ENCODE results near the gene NOTO.

Gene NOTO

DNA sequence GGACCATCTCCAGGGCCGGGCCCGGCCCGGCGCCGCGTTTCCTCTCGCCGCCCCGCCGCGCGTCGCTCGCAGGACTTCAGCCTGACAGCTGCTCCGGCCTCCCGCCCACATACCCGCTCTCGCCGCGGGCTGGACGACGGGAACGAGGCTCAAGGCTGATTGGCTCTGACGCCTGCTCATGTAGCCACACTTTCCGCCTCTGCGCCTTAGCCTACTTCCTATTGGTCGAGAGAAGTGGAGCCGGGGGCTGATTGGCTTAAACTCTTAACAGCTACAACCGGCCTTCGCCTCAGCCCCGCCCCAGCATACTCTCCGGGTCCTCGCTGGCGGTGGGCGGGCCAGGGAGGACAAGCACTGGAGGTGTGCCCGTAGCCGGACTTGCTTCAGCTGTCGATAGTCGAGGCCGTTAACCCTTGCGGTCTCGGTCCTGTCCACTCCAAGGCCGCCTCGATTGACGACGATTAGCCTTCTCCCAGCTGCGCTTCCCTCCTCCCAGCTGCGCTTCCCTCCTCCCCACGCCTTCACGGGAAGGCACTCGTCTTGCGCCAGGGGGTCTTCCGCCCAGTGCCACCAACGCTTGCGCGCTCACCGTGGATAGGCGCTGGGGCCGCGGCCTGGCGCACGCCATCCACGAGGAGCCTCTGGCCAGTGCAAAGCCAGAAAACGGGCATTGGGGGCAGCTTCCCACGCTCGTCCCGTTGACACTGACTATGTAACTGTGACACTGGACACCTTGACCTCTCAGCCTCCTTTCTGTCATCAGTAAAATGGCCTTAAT, 31.0 kb downstream of the NOTO start, which contains the start of gene PRADC1:
PRADC1 (minus strand) TSS at position 86 of the 778 bp plus-strand sequence; CDS start at position 7, 79 bp downstream.
- TF ChIP-seq POLR2AphosphoS5 (IDR thresholded peaks at IDR 0.05; ENCODE audit: low read depth, low read length) (peak; percentile 44; the same call in 1 of the 2 replicates), POU2F2 (IDR thresholded peaks at IDR 0.05; ENCODE audit: low read depth, low read length) (no peak), POLR2A (IDR thresholded peaks at IDR 0.05; ENCODE audit: low read depth, low read length) (peak; percentile 63; the same call in 1 of the 2 replicates)
- DNase-seq (ENCODE audit: insufficient read length, low spot score) (peak; percentile 97), FAIRE-seq (peak; percentile 96)

DNA sequence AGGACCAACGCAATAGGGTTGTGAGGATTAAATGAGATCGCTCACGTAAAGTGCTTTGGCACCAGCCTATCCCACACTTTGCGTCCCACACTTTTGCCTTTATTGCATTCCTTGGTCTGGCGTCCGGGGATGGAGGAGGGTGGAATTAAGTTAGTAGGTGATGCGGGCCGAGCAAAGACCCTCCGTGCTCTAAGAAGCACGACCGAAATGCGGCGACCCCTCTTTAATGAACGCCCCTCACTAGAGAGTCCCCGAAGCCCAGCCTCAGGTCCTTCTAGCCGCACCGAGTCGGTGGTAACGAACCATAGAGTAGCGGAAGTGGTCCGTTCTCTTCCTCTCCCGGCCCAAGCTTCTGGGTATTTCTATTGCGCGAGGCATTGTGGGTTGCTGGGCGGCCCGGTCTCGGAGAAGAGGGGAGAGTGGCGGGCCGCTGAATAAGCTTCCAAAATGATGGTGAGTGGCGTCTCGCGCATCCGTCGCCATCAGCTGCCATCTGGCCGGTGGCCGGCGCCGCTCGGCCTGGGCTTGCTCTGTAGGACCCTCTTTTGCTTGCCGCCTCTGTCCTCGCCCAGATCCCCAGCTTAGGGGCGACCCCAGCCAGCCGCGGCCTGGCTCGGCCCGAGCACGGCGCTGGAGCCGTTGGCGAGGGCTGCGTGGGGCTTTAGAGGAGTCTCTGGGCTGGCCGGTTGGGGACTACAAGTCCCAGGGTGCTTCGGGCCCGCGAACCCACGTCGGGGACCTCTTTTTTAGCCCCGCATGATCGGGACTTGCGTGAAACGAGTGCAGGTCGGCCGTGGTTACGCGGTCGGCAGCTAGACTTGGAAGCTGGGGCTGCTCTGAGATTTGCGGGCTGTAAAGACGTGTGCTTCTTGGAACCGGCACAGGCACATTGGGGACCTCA, 31.8 kb downstream of the NOTO start, which contains the start of gene CCT7:
CCT7 (plus strand) TSS at position 377 of the 901 bp plus-strand sequence; CDS start at position 448, 71 bp downstream.
- TF ChIP-seq POU2F2 (IDR thresholded peaks at IDR 0.05; ENCODE audit: low read depth, low read length) (peak; percentile 71), POLR2AphosphoS5 (IDR thresholded peaks at IDR 0.05; ENCODE audit: low read depth, low read length) (peak; percentile 97), POLR2A (IDR thresholded peaks at IDR 0.05; ENCODE audit: low read depth, low read length) (peak; percentile 97), TAF1 (IDR thresholded peaks at IDR 0.05; ENCODE audit: low read depth, low read length) (peak; percentile 98), PAX5 (IDR thresholded peaks at IDR 0.05; ENCODE audit: insufficient read depth, low read length, severe bottlenecking) (no peak), SPI1 (IDR thresholded peaks at IDR 0.05; ENCODE audit: low read depth, low read length) (peak; percentile 57)
- DNase-seq (ENCODE audit: insufficient read length, low spot score) (peak; percentile 79), FAIRE-seq (peak; percentile 31)

DNA sequence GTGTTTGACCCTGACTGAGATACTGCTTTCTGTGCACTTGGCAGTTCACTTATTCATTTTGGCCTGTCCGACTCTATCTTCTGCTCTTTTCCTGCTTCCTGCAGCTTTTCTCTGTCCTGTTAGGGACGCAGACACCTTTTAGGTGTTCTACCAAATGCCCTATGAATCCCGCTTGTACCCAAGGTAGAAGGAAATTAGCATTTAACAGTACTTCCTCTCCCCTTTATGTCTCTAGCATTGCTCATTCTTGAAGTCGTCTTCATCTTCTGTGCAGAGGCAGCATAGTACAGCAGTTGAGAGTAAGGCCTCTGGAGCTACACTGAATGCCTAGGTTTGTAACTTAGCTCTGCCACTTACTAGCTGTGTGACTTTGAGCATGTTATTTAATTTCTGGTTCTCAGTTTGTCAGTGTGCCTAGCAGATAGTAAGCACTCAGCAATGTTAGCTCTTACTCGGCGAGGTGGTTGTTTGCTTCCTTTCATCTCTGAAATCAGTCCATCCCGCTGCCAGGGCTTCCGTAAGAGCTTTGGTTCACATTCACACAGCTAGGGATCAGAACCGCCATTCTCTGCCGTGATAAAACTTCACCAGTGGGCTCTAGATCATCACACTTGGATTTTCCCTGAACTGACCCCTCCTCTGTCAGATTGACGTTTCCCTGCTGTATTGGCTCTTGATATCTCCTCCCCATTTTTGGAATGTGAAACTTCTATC, 33.1 kb downstream of the NOTO start:
- TF ChIP-seq POLR2A (IDR thresholded peaks at IDR 0.05; ENCODE audit: low read depth, low read length) (no peak), PAX5 (IDR thresholded peaks at IDR 0.05; ENCODE audit: insufficient read depth, low read length, severe bottlenecking) (no peak)
- DNase-seq (ENCODE audit: insufficient read length, low spot score) (no peak), FAIRE-seq (no peak)

DNA sequence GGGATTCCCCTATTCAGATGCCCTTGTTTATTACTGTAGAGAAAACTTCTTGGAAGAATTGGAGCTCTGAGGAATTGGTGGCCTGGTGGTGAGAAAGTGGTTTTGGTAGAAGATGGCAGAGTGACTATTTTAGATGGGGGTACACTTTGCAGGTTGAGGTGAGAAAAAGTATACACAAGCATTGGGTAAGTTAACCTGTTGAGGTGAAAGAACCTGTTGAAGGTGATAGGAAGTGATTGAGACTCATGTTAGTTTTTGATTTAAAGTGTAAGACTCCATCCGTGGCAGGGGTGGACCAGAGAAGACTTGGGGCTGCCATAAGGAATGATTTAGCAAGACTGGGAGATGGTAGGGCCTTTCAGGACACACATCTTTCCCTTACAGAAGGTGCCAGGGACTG, 34.8 kb downstream of the NOTO start:
- FAIRE-seq (no peak), DNase-seq (ENCODE audit: insufficient read length, low spot score) (no peak)
- no peak for TF ChIP-seq PAX5 (IDR thresholded peaks at IDR 0.05; ENCODE audit: insufficient read depth, low read length, severe bottlenecking)
- TF ChIP-seq POLR2AphosphoS5 (IDR thresholded peaks at IDR 0.05; ENCODE audit: low read depth, low read length) = no peak
- TF ChIP-seq POU2F2 (IDR thresholded peaks at IDR 0.05; ENCODE audit: low read depth, low read length) = no peak
- TF ChIP-seq POLR2A (IDR thresholded peaks at IDR 0.05; ENCODE audit: low read depth, low read length) = no peak
- TF ChIP-seq SPI1 (IDR thresholded peaks at IDR 0.05; ENCODE audit: low read depth, low read length) = no peak
- TF ChIP-seq TAF1 (IDR thresholded peaks at IDR 0.05; ENCODE audit: low read depth, low read length) = no peak

DNA sequence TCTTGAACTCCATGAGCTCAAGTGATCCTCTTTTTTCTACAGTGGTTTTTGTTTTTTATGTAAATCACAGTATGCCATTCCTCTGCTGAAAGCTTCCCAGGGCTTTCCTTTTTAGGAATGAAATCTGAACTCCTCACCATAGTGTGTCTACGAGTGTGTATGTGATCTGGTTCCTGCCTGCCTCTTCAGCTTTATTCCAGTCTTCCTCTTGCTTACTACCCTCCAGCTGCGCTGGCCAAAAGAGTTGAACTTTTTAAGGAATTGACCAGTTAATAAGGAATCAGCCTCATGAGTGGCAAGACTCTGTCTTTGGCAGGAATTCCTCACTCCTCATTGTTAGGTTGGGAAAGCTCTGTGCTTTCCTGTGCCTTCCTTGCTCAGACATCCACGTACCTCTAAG, 35.8 kb downstream of the NOTO start:
- no peak for DNase-seq (ENCODE audit: insufficient read length, low spot score)

DNA sequence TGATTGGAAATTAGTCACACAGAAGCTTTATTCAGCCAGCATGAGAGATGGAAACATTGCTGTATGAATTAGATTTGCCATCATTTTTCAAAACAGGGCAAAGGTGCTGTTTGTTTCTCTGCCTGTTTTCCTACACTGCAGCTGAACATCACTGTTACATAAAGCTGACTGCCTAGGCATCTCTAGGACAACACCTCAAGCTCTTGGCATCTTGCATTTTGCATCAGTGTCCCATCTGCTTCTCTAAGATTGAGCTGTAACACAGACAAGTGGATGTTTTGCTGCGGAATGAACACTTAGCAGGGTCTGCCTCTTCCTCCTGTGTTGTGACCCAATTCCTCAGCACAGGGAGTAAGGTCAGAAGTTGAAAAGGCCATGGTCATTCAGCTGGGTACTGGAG, 36.6 kb downstream of the NOTO start:
- FAIRE-seq (no peak), DNase-seq (ENCODE audit: insufficient read length, low spot score) (no peak)
- TF ChIP-seq POU2F2 (IDR thresholded peaks at IDR 0.05; ENCODE audit: low read depth, low read length) (no peak), POLR2A (IDR thresholded peaks at IDR 0.05; ENCODE audit: low read depth, low read length) (no peak), TAF1 (IDR thresholded peaks at IDR 0.05; ENCODE audit: low read depth, low read length) (no peak), POLR2AphosphoS5 (IDR thresholded peaks at IDR 0.05; ENCODE audit: low read depth, low read length) (no peak), SPI1 (IDR thresholded peaks at IDR 0.05; ENCODE audit: low read depth, low read length) (no peak), PAX5 (IDR thresholded peaks at IDR 0.05; ENCODE audit: insufficient read depth, low read length, severe bottlenecking) (no peak)

More for the DNA sequence above, 35.8 kb downstream of the NOTO start:
- TF ChIP-seq SPI1 (IDR thresholded peaks at IDR 0.05; ENCODE audit: low read depth, low read length) = no peak
- no peak for TF ChIP-seq POLR2A (IDR thresholded peaks at IDR 0.05; ENCODE audit: low read depth, low read length)
- TF ChIP-seq POU2F2 (IDR thresholded peaks at IDR 0.05; ENCODE audit: low read depth, low read length) = no peak
- TF ChIP-seq TAF1 (IDR thresholded peaks at IDR 0.05; ENCODE audit: low read depth, low read length) = no peak
- no peak for TF ChIP-seq PAX5 (IDR thresholded peaks at IDR 0.05; ENCODE audit: insufficient read depth, low read length, severe bottlenecking)
- TF ChIP-seq POLR2AphosphoS5 (IDR thresholded peaks at IDR 0.05; ENCODE audit: low read depth, low read length) = no peak
- FAIRE-seq = no peak

DNA sequence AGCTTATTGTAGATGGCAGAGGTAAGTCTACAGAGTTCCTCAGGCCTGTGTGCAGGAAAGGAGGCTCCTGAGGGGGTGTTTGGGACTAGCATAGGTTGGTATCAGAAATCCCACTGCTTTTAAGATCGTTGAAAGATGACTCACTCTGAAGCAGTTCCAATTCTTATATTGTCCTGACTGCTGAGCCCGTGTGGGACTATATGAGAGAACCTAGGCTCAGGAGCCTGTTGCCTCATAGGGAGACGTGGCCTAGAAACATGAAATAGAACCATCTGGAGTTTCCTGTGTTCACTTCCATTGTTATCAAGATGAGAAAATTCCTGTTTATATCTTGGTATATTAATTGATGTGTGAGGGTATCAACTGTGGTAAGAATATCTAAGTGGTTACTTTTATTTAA, 37.4 kb downstream of the NOTO start:
- TF ChIP-seq TAF1 (IDR thresholded peaks at IDR 0.05; ENCODE audit: low read depth, low read length) (no peak), PAX5 (IDR thresholded peaks at IDR 0.05; ENCODE audit: insufficient read depth, low read length, severe bottlenecking) (no peak), POLR2A (IDR thresholded peaks at IDR 0.05; ENCODE audit: low read depth, low read length) (no peak), POLR2AphosphoS5 (IDR thresholded peaks at IDR 0.05; ENCODE audit: low read depth, low read length) (no peak), SPI1 (IDR thresholded peaks at IDR 0.05; ENCODE audit: low read depth, low read length) (no peak), POU2F2 (IDR thresholded peaks at IDR 0.05; ENCODE audit: low read depth, low read length) (no peak)
- no peak for DNase-seq (ENCODE audit: insufficient read length, low spot score)

DNA sequence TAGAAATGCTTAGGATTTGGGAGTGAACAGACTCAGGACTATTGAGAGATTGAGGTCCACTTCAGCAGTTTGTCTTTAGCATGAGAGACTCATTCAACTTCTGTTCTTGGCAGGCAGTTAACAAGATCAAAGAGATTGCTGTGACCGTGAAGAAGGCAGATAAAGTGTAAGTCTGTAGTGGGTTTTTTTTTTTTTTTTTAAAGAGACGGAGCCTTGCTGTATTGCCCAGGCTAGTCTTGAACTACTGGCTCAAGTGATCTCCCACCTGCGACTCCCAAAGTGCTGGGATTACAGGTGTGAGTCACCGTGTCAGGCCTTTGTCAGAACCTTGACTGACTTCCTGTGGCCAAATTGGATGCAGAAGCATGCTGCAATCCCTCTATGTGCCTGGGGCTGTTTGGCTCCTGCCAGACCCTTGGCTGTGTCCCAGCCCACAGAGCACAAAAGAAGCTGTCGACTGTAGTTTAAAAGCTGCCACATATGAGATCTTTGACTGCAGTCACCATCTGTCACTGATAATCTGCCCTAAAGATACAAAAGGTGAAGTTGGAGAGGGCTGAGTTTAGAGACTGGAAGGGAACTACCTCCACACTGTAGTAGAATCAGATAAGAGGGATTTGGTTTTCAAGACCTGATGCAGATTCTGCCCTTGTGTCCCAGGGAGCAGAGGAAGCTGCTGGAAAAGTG, 41.7 kb downstream of the NOTO start:
- FAIRE-seq (no peak), DNase-seq (ENCODE audit: insufficient read length, low spot score) (no peak)
- no peak for TF ChIP-seq TAF1 (IDR thresholded peaks at IDR 0.05; ENCODE audit: low read depth, low read length)
- TF ChIP-seq POLR2AphosphoS5 (IDR thresholded peaks at IDR 0.05; ENCODE audit: low read depth, low read length) = no peak
- no peak for TF ChIP-seq SPI1 (IDR thresholded peaks at IDR 0.05; ENCODE audit: low read depth, low read length)
- TF ChIP-seq POU2F2 (IDR thresholded peaks at IDR 0.05; ENCODE audit: low read depth, low read length) = no peak
- no peak for TF ChIP-seq POLR2A (IDR thresholded peaks at IDR 0.05; ENCODE audit: low read depth, low read length)
- TF ChIP-seq PAX5 (IDR thresholded peaks at IDR 0.05; ENCODE audit: insufficient read depth, low read length, severe bottlenecking) = no peak

More for the DNA sequence above, 37.4 kb downstream of the NOTO start:
- no peak for FAIRE-seq

All from GM12891 (cell line).